T-helper 9 cell (primary cell): ENCODE data around the gene MRPL55.

Source experiments
- DNase-seq: peaks from one replicate; pipeline ENCODE4 v3.0.0-alpha.2; 2020

The MRPL55 gene

GRCh38 chr1:228100822-228101613 lies 8.1 kb downstream of the MRPL55 start:
- no peak for DNase-seq

- DNase-seq: no peak
Measured at GRCh38 chr1:228099331-228099732, 9.8 kb downstream of the MRPL55 start.

- DNase-seq: no peak
Measured at GRCh38 chr1:228098323-228098931, 10.7 kb downstream of the MRPL55 start.

GRCh38 chr1:228097333-228098081 lies 11.6 kb downstream of the MRPL55 start:
- no peak for DNase-seq

GRCh38 chr1:228096416-228097332 lies 12.4 kb downstream of the MRPL55 start:
- DNase-seq: no peak

- no peak for DNase-seq
Measured at GRCh38 chr1:228095938-228096337, 13.2 kb downstream of the MRPL55 start.

GRCh38 chr1:228095161-228095560 lies 13.9 kb downstream of the MRPL55 start:
- no peak for DNase-seq

- DNase-seq: no peak
Measured at GRCh38 chr1:228094432-228095016, 14.6 kb downstream of the MRPL55 start.

- DNase-seq: no peak
Measured at GRCh38 chr1:228093050-228093906, 15.8 kb downstream of the MRPL55 start.

- no peak for DNase-seq
Measured at GRCh38 chr1:228092342-228093049, 16.6 kb downstream of the MRPL55 start.

GRCh38 chr1:228091084-228091483 lies 18.0 kb downstream of the MRPL55 start:
- DNase-seq: no peak

GRCh38 chr1:228090613-228091081 lies 18.5 kb downstream of the MRPL55 start:
- DNase-seq: no peak

GRCh38 chr1:228089519-228090380 lies 19.3 kb downstream of the MRPL55 start:
- no peak for DNase-seq

- no peak for DNase-seq
Measured at GRCh38 chr1:228088586-228089498, 20.3 kb downstream of the MRPL55 start.

- DNase-seq: no peak
Measured at GRCh38 chr1:228087771-228088251, 21.3 kb downstream of the MRPL55 start.

GRCh38 chr1:228085287-228085951 lies 23.7 kb downstream of the MRPL55 start:
- DNase-seq: no peak

- no peak for DNase-seq
Measured at GRCh38 chr1:228084797-228085196, 24.3 kb downstream of the MRPL55 start.
